BJ (cell line): ENCODE results near the gene PLET1. TPM values are rescaled to one million over a fixed set of nuclear protein-coding genes. Genes with fewer than 3 reads are reported as not detected.

ENCODE experiments used
- CTCF ChIA-PET: fragments of 350-600 bp; formaldehyde crosslinking; extraction: SDS; loops from one replicate; lab custom pipeline; 2021; ENCODE audit warnings: antibody characterized with exemption, inconsistent platforms; lab: Yijun Ruan, JAX
- POLR2A ChIA-PET: fragments of 300-600 bp; sonication (Branson Sonifier 250); formaldehyde crosslinking; extraction: SDS; loops from one replicate; lab custom pipeline; 2021; ENCODE audit warnings: antibody characterized with exemption; lab: Charles Lee
- DNase-seq: peaks from one replicate; pipeline ENCODE4 v3.0.0-alpha.2; 2011; ENCODE audit warnings: low read depth
- H3K27me3 ChIP-seq: 2 replicates; pipeline ENCODE4 v1.6.0; 2011; ENCODE audit warnings: low read length; ENCODE audit not compliant: control insufficient read depth, insufficient read depth
- H3K36me3 ChIP-seq: 2 replicates; pipeline ENCODE4 v1.5.1; 2011; ENCODE audit warnings: low read length; ENCODE audit not compliant: control insufficient read depth, insufficient read depth
- H3K4me3 ChIP-seq: 2 replicates; pipeline ENCODE4 v1.5.1; 2011; ENCODE audit warnings: low read depth, mild to moderate bottlenecking, control low read depth, low read length
- CTCF ChIP-seq: IDR thresholded peaks from 2 replicates; pipeline ENCODE4 v1.5.1; 2011; ENCODE audit warnings: low read depth, mild to moderate bottlenecking, control low read depth, inconsistent platforms, low read length, moderate library complexity; ENCODE audit not compliant: insufficient read depth
- polyA plus RNA-seq: library from polyadenylated mRNA; depleted of rRNA; stranded (reverse); fragments of >200 nt; gene quantifications from 2 replicates; pipeline ENCODE4 v1.2.3, GENCODE V29; 2011

The PLET1 gene
- polyA plus RNA-seq, 1 experiment = not detected

- Histone ChIP-seq H3K4me3 (no peak overlapping the region), H3K36me3 (peaks cover 3% of the 10 kb centered on the region), H3K27me3 (no peaks in the 10 kb centered on the region)
- no peak for DNase-seq
- ChIA-PET CTCF (interaction anchor here (1.3 to 20.9 kb wide), 2 partner anchors 9 to 51 kb away, joined by 3 to 560 read pairs; no protein-coding TSS in a partner anchor), POLR2A (no interaction called here)
- no peak for TF ChIP-seq CTCF
Measured at GRCh38 chr11:112228706-112229105, 32.0 kb downstream of the PLET1 start.

- peaks cover 3% of the 10 kb centered on the region for H3K36me3 ChIP-seq
- no peak for DNase-seq
- H3K27me3 ChIP-seq = no peaks in the 10 kb centered on the region
- peak overlapping the region; percentile 62 for H3K4me3 ChIP-seq
- no peak for TF ChIP-seq CTCF
- POLR2A ChIA-PET = interaction anchor here (0.7 kb wide), 1 partner anchor 1369 kb away, joined by 3 read pairs; no protein-coding TSS in a partner anchor
- CTCF ChIA-PET = interaction anchor here (0.9 to 20.9 kb wide), 2 partner anchors 13 to 53 kb away, joined by 3 to 560 read pairs; no protein-coding TSS in a partner anchor
Measured at GRCh38 chr11:112227471-112227870, 33.2 kb downstream of the PLET1 start.

GRCh38 chr11:112226831-112227401 is 33.7 kb downstream of the PLET1 start:
- DNase-seq = no peak
- POLR2A ChIA-PET = interaction anchor here (0.7 kb wide), 1 partner anchor 1368 kb away, joined by 3 read pairs; no protein-coding TSS in a partner anchor
- H3K4me3 ChIP-seq = peak overlapping the region; percentile 62
- peaks cover 3% of the 10 kb centered on the region for H3K36me3 ChIP-seq
- no peak for TF ChIP-seq CTCF
- no peaks in the 10 kb centered on the region for H3K27me3 ChIP-seq
- CTCF ChIA-PET = interaction anchor here (0.9 to 20.9 kb wide), 3 partner anchors 13 to 53 kb away, joined by 3 to 560 read pairs (median 3); no protein-coding TSS in a partner anchor

GRCh38 chr11:112226062-112226830 is 34.4 kb downstream of the PLET1 start, which contains the start of gene PTS:
Gene PTS (plus strand): TSS chr11:112226428. CDS start chr11:112226444, 16 bp downstream.
- no peaks in the 10 kb centered on the region for H3K27me3 ChIP-seq
- ChIA-PET CTCF (interaction anchor here (0.9 to 20.9 kb wide), 3 partner anchors 14 to 54 kb away, joined by 3 to 560 read pairs (median 3); no protein-coding TSS in a partner anchor), POLR2A (interaction anchor here (0.5 to 0.6 kb wide), 3 partner anchors 52 to 85 kb away, joined by 3 to 4 read pairs (median 3); no protein-coding TSS in a partner anchor)
- peak within 1 kb of the TSS; percentile 62 for H3K4me3 ChIP-seq
- H3K36me3 ChIP-seq = peaks cover 3% of the 10 kb centered on the region; the same call in 1 of the 2 replicates
- DNase-seq = no peak
- no peak for TF ChIP-seq CTCF

GRCh38 chr11:112225753-112226061 is 35.0 kb downstream of the PLET1 start:
- Histone ChIP-seq H3K36me3 (0 out of 2 replicates have a peak, but pooled peaks cover 1% of the 10 kb centered on the region), H3K4me3 (peak overlapping the region; percentile 62), H3K27me3 (no peaks in the 10 kb centered on the region)
- POLR2A ChIA-PET = interaction anchor here (0.5 to 0.6 kb wide), 3 partner anchors 52 to 85 kb away, joined by 3 to 4 read pairs (median 3); no protein-coding TSS in a partner anchor
- CTCF ChIA-PET = interaction anchor here (1.3 to 20.9 kb wide), 2 partner anchors 43 to 54 kb away, joined by 3 to 560 read pairs; no protein-coding TSS in a partner anchor
- TF ChIP-seq CTCF = no peak
- DNase-seq = no peak
